DOHH2 (cell line): Measurements from ENCODE around the gene NUDT3.

ENCODE experiments used
- H3F3A ChIP-seq: fragments of 200-600 bp; sonication (generic), shearing (Covaris generic); 2 replicates; pipeline ENCODE4 v1.6.0; 2016; ENCODE audit warnings: antibody characterized with exemption, mild to moderate bottlenecking; ENCODE audit not compliant: control insufficient read depth, insufficient read depth
- H3K27ac ChIP-seq: fragments of 200-600 bp; sonication (generic); 2 replicates; pipeline ENCODE4 v1.5.1; 2014; ENCODE audit warnings: low read depth, mild to moderate bottlenecking, low read length, moderate library complexity
- H3K27me3 ChIP-seq: fragments of 200-600 bp; sonication (generic); 2 replicates; pipeline ENCODE4 v1.6.1; 2014; ENCODE audit warnings: mild to moderate bottlenecking, low read length, mixed read lengths; ENCODE audit not compliant: control insufficient read depth
- H3K36me3 ChIP-seq: fragments of 200-600 bp; sonication (generic); 2 replicates; pipeline ENCODE4 v1.6.1; 2014; ENCODE audit warnings: mild to moderate bottlenecking, low read length, moderate library complexity, mixed read lengths; ENCODE audit not compliant: control insufficient read depth
- H3K4me1 ChIP-seq: fragments of 200-600 bp; sonication (generic); 2 replicates; pipeline ENCODE4 v1.6.1; 2014; ENCODE audit warnings: mild to moderate bottlenecking, low read length, mixed read lengths; ENCODE audit not compliant: control insufficient read depth
- H3K4me2 ChIP-seq: fragments of 200-600 bp; sonication (generic); 2 replicates; pipeline ENCODE4 v1.6.0; 2014; ENCODE audit warnings: mild to moderate bottlenecking, low read length, moderate library complexity
- H3K4me3 ChIP-seq: fragments of 200-600 bp; sonication (generic); 2 replicates; pipeline ENCODE4 v1.5.1; 2014; ENCODE audit warnings: mild to moderate bottlenecking, low read length, mixed read lengths
- H3K79me2 ChIP-seq: fragments of 200-600 bp; sonication (generic); 2 replicates; pipeline ENCODE4 v1.6.1; 2014; ENCODE audit warnings: mild to moderate bottlenecking, low read length, mixed read lengths; ENCODE audit not compliant: control insufficient read depth
- H3K9me2 ChIP-seq: fragments of 200-600 bp; sonication (generic); replicated peaks from 2 replicates; pipeline ENCODE4 v1.6.1; 2014; ENCODE audit warnings: mild to moderate bottlenecking, low read length, mixed read lengths; ENCODE audit not compliant: control insufficient read depth
- H3K9me3 ChIP-seq: fragments of 200-600 bp; sonication (generic); 2 replicates; pipeline ENCODE4 v1.6.1; 2014; ENCODE audit warnings: antibody characterized with exemption, low read length, mixed read lengths; ENCODE audit not compliant: control insufficient read depth, insufficient read depth
- H4K20me1 ChIP-seq: fragments of 200-600 bp; sonication (generic); 2 replicates; pipeline ENCODE4 v1.6.0; 2014; ENCODE audit warnings: low read depth, mild to moderate bottlenecking, antibody characterized with exemption, low read length, moderate library complexity; ENCODE audit not compliant: control insufficient read depth, insufficient read depth
- CTCF ChIP-seq: fragments of 200-600 bp; sonication (generic); IDR thresholded peaks from one replicate; pipeline ENCODE4 v1.5.1; 2014; ENCODE audit warnings: antibody characterized with exemption, mild to moderate bottlenecking, low read depth, low read length; ENCODE audit not compliant: poor library complexity, severe bottlenecking
- EZH2phosphoT487 ChIP-seq: fragments of 200-600 bp; sonication (generic); IDR thresholded peaks from 2 replicates; pipeline ENCODE4 v1.6.1; 2017; ENCODE audit warnings: borderline replicate concordance, mild to moderate bottlenecking, antibody characterized with exemption, low read length, moderate library complexity, mixed read lengths

NUDT3 gene

DNA sequence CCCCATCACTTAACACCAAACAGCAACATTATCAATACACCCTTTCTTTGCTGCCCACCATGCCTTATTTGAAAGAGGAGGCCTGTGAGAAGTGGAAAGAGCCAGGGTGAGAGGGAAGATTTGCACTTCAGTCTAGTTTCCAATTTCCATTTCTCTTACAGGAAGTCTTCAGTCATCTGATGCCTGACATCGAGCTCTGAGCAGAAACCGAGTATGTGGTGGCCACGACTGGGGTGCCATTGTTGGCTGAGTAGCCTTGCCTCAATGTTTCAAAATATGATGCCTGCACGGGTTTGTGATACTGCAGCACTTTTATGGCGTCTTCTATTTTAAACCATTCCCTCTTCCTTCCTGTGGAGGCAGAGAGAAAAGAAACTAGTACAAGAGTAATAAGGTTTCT is 103.9 kb downstream of the NUDT3 start:
- Histone ChIP-seq H3K9me3 (no peaks in the 10 kb centered on the region), H3K79me2 (no peaks in the 10 kb centered on the region), H3K9me2 (no peaks in the 10 kb centered on the region), H3K27ac (no peak overlapping the region), H4K20me1 (no peaks in the 10 kb centered on the region), H3K4me3 (no peak overlapping the region), H3K36me3 (peaks cover 45% of the 10 kb centered on the region), H3K4me2 (no peak overlapping the region), H3K4me1 (peaks cover 24% of the 10 kb centered on the region), H3F3A (no peaks in the 10 kb centered on the region), H3K27me3 (no peaks in the 10 kb centered on the region)
- TF ChIP-seq EZH2phosphoT487 (no peak), CTCF (no peak)

DNA sequence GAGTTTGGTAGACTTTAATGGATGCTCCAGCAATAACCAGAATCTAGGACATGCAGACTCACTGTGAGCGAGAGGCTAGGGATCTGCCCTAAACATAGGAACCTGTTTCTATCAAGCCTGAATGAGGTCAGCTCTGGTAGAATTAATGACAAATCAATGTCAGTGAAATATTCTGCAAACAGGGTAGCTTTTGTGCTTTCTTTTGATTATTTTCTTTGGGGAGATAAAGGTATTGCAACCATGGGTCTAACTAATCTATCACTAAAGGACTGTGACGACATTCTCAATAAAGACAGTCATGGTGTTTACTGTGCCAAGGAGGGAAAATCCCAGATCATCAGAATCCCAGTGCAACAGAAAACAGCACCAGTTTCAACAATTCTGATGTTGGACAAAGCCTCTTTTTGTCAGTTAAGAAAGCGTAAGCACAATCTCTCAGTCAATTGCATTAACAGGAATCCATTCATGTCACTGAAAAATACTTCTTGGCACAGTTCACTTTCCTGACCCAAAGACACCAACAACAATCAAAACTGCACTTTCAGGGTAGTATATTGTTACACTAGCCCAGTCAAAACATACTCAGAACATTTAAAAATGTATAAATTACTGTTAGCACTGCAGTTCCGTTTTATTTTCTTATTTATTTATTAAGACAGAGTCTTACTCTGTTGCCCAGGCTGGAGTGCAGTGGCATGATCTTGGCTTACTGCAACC is 106.9 kb downstream of the NUDT3 start:
- peaks cover 27% of the 10 kb centered on the region for H3K36me3 ChIP-seq
- no peak overlapping the region for H3K27ac ChIP-seq
- TF ChIP-seq EZH2phosphoT487: no peak
- no peak for TF ChIP-seq CTCF
- no peak overlapping the region for H3K4me2 ChIP-seq
- no peak overlapping the region for H3K4me3 ChIP-seq
- no peaks in the 10 kb centered on the region for H4K20me1 ChIP-seq
- H3K79me2 ChIP-seq: no peaks in the 10 kb centered on the region
- no peaks in the 10 kb centered on the region for H3K27me3 ChIP-seq
- no peaks in the 10 kb centered on the region for H3K9me3 ChIP-seq
- peaks cover 24% of the 10 kb centered on the region for H3K4me1 ChIP-seq
- no peaks in the 10 kb centered on the region for H3K9me2 ChIP-seq
- no peaks in the 10 kb centered on the region for H3F3A ChIP-seq

DNA sequence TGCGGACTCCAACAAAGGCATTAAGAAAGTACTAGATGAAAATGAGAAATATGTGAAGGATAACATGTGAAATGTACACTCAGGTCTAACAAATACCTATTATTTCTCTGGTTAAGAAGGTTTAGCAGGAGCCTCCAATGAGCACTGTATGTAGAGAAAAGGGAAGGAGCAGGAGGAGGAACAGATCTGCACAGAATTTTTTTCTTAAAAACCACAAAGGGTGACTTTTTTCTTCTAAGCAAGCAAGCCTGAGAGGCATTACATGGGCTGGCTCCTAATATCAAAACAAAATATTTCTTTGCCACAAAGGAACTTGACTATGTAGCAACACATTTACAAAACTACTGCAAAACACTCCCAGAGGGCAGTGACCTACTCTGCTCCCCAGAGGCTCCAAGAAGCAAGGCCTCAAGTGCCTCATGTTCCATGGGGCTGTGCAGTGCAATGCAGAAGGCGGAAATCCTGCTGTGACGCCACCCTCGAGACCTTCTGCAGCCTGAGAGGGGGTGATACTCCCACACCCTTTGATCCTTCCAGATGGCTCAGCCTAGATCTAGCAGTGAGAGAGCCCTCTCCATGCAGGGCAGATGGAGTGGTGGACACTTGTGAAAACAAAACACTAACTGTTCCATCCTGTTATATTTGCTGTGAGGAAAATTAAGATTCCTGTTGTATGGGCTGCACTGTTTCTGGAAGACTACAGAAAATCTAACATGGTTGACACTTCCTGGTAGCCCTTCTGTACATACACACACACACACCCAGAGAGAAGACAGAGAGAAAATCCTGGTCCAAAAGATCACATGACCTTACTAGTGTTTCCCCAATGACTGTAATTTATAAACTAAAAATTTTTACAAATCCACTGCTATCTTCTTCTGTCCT is 107.7 kb downstream of the NUDT3 start:
- H3K9me3 ChIP-seq: no peaks in the 10 kb centered on the region
- H3K27ac ChIP-seq: no peak overlapping the region
- H3K4me2 ChIP-seq: no peak overlapping the region
- H3K79me2 ChIP-seq: no peaks in the 10 kb centered on the region
- peaks cover 24% of the 10 kb centered on the region for H3K4me1 ChIP-seq
- H3K4me3 ChIP-seq: no peak overlapping the region
- peaks cover 27% of the 10 kb centered on the region for H3K36me3 ChIP-seq
- H3F3A ChIP-seq: no peaks in the 10 kb centered on the region
- no peaks in the 10 kb centered on the region for H3K27me3 ChIP-seq
- no peaks in the 10 kb centered on the region for H4K20me1 ChIP-seq
- H3K9me2 ChIP-seq: no peaks in the 10 kb centered on the region
- TF ChIP-seq CTCF: no peak
